ENCODE results near the gene TCF4.
A peak's percentile ranks its signal among the peaks of the same experiment; 100 is the strongest.

The TCF4 gene

DNA sequence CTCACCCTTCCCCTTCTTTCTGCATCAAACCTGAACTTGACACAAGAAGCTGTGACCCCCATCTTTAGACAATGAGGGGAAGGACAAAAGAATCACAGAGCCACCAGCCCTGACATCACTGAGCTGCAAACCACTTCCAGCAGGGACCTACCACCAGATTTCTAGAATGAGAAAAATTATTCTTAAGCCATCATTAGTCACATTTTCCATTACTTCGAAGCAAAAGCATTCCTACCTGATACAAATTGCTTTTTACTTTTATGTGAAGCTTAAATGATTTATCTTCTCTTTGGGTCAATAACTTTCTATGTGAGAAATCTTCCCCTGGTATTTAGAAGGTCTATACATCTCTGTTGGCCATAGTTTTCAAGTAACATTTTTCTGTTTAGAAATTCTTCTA, 134.8 kb downstream of the TCF4 start:
- H3K4me1 ChIP-seq (ENCODE audit: insufficient read depth, low read length): peaks cover 21% of the 10 kb centered on the region
- H3K27ac ChIP-seq (ENCODE audit: low read depth, low read length): no peak overlapping the region
- H3K4me3 ChIP-seq (ENCODE audit: low read length): no peak overlapping the region
- no CpG with 5 or more reads among the region's 1 CpG for WGBS
- no peaks in the 10 kb centered on the region for H3K36me3 ChIP-seq (ENCODE audit: insufficient read depth, low read length)
- no peak overlapping the region for H3K9ac ChIP-seq (ENCODE audit: low read depth, low read length)
- H3K27me3 ChIP-seq (ENCODE audit: insufficient read depth, low read length): no peaks in the 10 kb centered on the region
- H3K9me3 ChIP-seq (ENCODE audit: insufficient read depth, low read depth, low read length): no peaks in the 10 kb centered on the region

DNA sequence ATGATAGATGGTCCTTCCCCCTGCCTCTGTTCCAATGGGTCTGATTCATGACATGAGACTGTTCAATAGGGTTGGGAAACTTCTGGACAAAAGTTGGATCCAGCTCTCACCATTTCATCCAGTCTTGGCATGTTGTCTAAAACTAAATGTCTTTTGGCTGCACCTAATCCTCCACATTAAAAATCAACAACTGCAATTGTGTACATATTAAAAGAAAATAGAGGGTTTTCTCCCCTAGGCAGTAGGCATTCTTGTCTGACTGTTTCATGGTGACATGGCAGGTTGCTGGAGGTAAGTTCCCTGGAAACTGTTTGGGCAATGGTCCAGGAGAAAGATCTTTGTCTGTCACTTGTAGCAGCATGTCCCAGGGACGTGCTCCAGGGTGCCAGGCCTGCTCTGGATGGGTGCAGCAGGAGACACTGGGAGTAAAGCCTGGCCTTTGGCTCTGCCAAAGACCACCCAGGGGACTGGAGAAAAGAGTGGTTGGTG, 135.8 kb downstream of the TCF4 start:
- Histone ChIP-seq H3K9me3 (ENCODE audit: insufficient read depth, low read depth, low read length) (no peaks in the 10 kb centered on the region), H3K4me1 (ENCODE audit: insufficient read depth, low read length) (peaks cover 21% of the 10 kb centered on the region), H3K36me3 (ENCODE audit: insufficient read depth, low read length) (no peaks in the 10 kb centered on the region), H3K27ac (ENCODE audit: low read depth, low read length) (no peak overlapping the region), H3K9ac (ENCODE audit: low read depth, low read length) (no peak overlapping the region), H3K4me3 (ENCODE audit: low read length) (no peak overlapping the region), H3K27me3 (ENCODE audit: insufficient read depth, low read length) (no peaks in the 10 kb centered on the region)
- 93% methylated on average over 1 of the region's 1 CpG for WGBS

DNA sequence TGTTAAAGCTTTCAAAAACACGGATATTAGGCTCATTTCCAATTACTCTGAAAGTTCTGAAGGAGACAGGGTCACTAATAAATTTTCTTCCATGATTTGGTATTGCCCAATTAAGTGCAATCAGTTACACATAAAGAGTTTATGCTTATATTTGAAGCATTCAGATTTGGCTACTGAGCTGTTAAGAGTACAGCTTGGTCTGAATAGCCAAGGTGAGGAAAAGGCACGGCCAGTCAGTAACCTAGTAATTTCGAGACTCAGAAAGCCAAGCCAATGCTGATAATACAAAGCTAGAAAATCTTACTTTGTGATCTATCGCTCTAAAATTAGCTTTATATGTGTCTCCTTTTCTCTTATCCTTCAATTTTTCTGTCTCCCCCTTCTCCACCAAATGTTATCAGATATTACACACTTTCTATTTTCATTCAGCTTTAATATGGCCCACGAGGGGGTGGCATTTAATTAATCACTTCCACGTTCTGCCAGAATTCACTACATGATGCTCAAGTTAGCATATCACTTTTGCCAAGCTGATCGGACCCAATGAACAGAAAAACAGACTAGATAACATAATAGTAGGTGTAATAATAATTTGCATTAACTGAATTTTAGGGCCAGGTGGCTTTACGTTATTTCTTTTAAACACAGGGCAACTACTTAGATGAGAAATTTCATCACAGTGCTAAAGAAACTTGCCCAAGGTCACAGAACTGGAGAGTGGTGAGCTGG, 138.4 kb downstream of the TCF4 start:
- no peak overlapping the region for H3K4me3 ChIP-seq (ENCODE audit: low read length)
- H3K4me1 ChIP-seq (ENCODE audit: insufficient read depth, low read length): peaks cover 5% of the 10 kb centered on the region; the same call in 1 of the 2 replicates
- H3K27me3 ChIP-seq (ENCODE audit: insufficient read depth, low read length): no peaks in the 10 kb centered on the region
- no peaks in the 10 kb centered on the region for H3K36me3 ChIP-seq (ENCODE audit: insufficient read depth, low read length)
- peaks cover 9% of the 10 kb centered on the region; the same call in 1 of the 2 replicates for H3K9me3 ChIP-seq (ENCODE audit: insufficient read depth, low read depth, low read length)
- no peak overlapping the region for H3K9ac ChIP-seq (ENCODE audit: low read depth, low read length)
- no peak overlapping the region for H3K27ac ChIP-seq (ENCODE audit: low read depth, low read length)
- WGBS: 95% methylated on average over 8 of the region's 8 CpGs

DNA sequence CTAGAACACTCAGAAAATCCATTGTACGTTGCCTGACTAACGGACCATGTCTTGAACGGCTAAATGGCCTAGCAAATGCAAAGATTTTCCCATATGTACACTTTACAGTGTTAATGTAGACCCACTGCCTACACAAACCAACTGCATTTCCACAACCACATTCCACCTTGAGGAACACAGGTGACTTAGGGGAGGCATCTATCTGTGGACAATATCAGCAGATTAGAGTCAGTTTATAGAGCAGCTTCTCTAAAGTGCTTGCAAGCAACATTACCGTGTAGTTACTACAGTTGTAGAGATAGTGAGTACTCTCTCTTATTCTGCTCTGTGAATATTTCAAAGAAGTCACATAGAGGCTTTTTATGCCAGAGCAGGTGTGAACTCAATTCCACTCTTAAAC, 139.6 kb downstream of the TCF4 start:
- Histone ChIP-seq H3K36me3 (ENCODE audit: insufficient read depth, low read length) (no peaks in the 10 kb centered on the region), H3K9ac (ENCODE audit: low read depth, low read length) (no peak overlapping the region), H3K4me1 (ENCODE audit: insufficient read depth, low read length) (peaks cover 8% of the 10 kb centered on the region; the same call in 1 of the 2 replicates), H3K9me3 (ENCODE audit: insufficient read depth, low read depth, low read length) (peaks cover 9% of the 10 kb centered on the region; the same call in 1 of the 2 replicates), H3K4me3 (ENCODE audit: low read length) (no peak overlapping the region), H3K27me3 (ENCODE audit: insufficient read depth, low read length) (no peaks in the 10 kb centered on the region), H3K27ac (ENCODE audit: low read depth, low read length) (no peak overlapping the region)
- 94% methylated on average over 4 of the region's 4 CpGs for WGBS

DNA sequence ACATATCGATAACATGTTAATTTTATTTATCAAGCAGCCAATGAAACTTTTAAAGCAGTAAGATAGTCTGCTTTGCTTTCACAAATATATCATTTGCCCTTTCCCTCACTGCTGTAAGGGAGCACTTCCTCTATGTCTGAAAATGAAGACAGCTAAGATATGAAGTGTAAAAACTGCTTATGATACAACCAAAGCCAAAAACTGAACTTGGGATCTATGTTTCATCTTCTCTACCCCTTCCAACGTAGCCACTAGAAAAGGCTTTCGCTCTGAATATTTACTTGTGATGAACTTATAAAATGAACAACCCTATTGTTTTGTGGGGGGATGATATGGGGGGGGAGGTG, 140.3 kb downstream of the TCF4 start:
- no peak overlapping the region for H3K9ac ChIP-seq (ENCODE audit: low read depth, low read length)
- H3K9me3 ChIP-seq (ENCODE audit: insufficient read depth, low read depth, low read length): peaks cover 9% of the 10 kb centered on the region; the same call in 1 of the 2 replicates
- peaks cover 13% of the 10 kb centered on the region; the same call in 1 of the 2 replicates for H3K4me1 ChIP-seq (ENCODE audit: insufficient read depth, low read length)
- no peaks in the 10 kb centered on the region for H3K36me3 ChIP-seq (ENCODE audit: insufficient read depth, low read length)
- H3K27ac ChIP-seq (ENCODE audit: low read depth, low read length): no peak overlapping the region
- H3K4me3 ChIP-seq (ENCODE audit: low read length): no peak overlapping the region
- WGBS: 100% methylated on average over 2 of the region's 3 CpGs
- H3K27me3 ChIP-seq (ENCODE audit: insufficient read depth, low read length): no peaks in the 10 kb centered on the region

DNA sequence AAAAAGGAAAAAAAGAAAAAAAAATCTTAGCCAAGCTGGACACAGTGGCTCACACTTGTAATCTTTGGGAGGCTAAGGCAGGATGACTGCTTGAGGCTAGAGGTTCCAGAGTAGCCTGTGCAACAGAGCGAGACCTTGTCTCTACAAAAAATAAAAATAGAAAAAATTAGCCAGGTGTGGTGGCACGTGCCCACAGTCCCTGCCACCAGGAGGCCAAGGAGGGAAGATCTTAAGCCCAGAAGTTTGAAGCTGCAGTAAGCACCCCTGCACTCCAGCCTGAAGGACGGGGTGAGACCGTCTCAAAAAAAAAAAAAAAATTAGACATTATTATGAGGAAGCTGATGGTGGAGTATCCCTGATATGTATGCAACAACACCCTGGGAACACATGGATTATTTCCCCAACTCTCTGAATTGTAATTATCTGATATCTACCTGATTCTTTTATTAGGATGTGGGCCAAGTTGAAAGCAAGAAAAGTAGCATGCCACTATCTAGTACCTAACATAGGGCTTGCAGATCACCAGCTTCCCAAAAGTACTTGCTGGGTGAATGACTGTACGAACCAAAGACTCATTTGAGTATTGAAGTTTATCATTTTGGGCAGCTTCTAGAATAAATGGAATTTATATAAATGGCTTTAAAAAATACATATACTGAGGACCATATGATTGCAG, 140.9 kb downstream of the TCF4 start:
- Histone ChIP-seq H3K9me3 (ENCODE audit: insufficient read depth, low read depth, low read length) (peaks cover 9% of the 10 kb centered on the region; the same call in 1 of the 2 replicates), H3K4me1 (ENCODE audit: insufficient read depth, low read length) (peaks cover 17% of the 10 kb centered on the region), H3K36me3 (ENCODE audit: insufficient read depth, low read length) (no peaks in the 10 kb centered on the region), H3K4me3 (ENCODE audit: low read length) (no peak overlapping the region), H3K9ac (ENCODE audit: low read depth, low read length) (no peak overlapping the region), H3K27me3 (ENCODE audit: insufficient read depth, low read length) (no peaks in the 10 kb centered on the region), H3K27ac (ENCODE audit: low read depth, low read length) (no peak overlapping the region)
- 92% methylated on average over 5 of the region's 5 CpGs for WGBS

DNA sequence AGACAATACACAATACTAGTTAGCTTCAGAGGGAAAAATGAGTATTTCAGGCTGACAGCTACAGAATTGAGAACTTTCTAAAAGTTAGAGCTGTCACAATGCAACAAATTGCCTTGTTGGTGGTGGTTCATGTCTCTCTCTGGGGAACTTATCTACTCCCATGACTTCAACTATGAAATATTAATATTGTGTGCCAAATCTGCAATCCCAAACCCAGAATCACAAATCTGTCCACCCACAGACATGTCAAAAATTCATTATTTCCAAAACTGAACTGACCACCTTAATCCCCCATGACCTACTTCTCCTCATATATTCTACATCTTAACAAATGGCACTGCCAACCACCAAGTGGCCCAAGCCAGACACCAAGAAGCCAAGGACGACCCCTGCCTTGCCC, 143.5 kb downstream of the TCF4 start:
- H3K4me1 ChIP-seq (ENCODE audit: insufficient read depth, low read length): peaks cover 37% of the 10 kb centered on the region

DNA sequence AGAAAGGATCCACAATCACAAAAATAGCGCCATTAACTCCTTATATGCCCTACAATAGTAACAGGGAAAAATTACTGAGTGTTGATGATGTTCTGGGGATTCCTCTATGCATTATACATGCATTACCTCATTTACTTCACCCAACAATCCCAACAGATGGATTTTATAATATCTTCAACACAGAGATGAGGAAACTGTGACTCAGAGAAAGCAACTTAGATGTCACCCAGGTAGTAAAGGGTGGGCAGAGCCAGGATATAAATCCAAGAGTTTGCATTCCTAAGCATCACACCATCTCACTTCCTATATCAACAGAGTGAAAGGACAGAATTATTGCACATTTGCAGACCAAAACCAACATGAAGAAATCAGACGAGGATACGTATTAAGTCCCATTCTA, 144.2 kb downstream of the TCF4 start:
- Histone ChIP-seq H3K27me3 (ENCODE audit: insufficient read depth, low read length) (no peaks in the 10 kb centered on the region), H3K4me1 (ENCODE audit: insufficient read depth, low read length) (peaks cover 42% of the 10 kb centered on the region)

More for the DNA sequence above, 143.5 kb downstream of the TCF4 start:
- no peaks in the 10 kb centered on the region for H3K27me3 ChIP-seq (ENCODE audit: insufficient read depth, low read length)
- no peaks in the 10 kb centered on the region for H3K36me3 ChIP-seq (ENCODE audit: insufficient read depth, low read length)
- H3K9me3 ChIP-seq (ENCODE audit: insufficient read depth, low read depth, low read length): peaks cover 9% of the 10 kb centered on the region; the same call in 1 of the 2 replicates
- H3K27ac ChIP-seq (ENCODE audit: low read depth, low read length): no peak overlapping the region
- no peak overlapping the region for H3K4me3 ChIP-seq (ENCODE audit: low read length)
- no peak overlapping the region for H3K9ac ChIP-seq (ENCODE audit: low read depth, low read length)
- WGBS: 94% methylated on average over 1 of the region's 1 CpG

DNA sequence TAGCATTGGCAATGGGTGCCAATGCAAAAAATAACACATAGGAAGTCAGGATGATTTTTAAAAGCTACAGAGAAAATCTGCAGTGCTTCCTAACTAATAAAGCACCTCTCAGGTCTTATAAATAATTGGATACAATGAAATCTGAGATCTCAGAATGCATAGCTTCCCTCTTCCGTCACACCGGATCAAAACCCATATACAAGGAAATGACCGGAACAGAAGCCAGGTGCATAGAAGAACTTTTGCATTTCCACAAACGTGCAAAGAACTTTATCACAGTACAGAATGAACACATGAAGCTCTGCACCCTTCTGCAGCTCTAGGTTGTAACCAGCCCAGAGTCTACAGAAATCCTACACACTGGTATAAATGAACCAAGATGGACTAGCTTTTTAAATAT, 145.4 kb downstream of the TCF4 start:
- H3K27me3 ChIP-seq (ENCODE audit: insufficient read depth, low read length): no peaks in the 10 kb centered on the region
- H3K9me3 ChIP-seq (ENCODE audit: insufficient read depth, low read depth, low read length): peaks cover 9% of the 10 kb centered on the region; the same call in 1 of the 2 replicates
- no peak overlapping the region for H3K27ac ChIP-seq (ENCODE audit: low read depth, low read length)
- H3K9ac ChIP-seq (ENCODE audit: low read depth, low read length): no peak overlapping the region
- no peaks in the 10 kb centered on the region for H3K36me3 ChIP-seq (ENCODE audit: insufficient read depth, low read length)
- WGBS: 96% methylated on average over 4 of the region's 4 CpGs
- no peak overlapping the region for H3K4me3 ChIP-seq (ENCODE audit: low read length)
- H3K4me1 ChIP-seq (ENCODE audit: insufficient read depth, low read length): peaks cover 52% of the 10 kb centered on the region

More for the DNA sequence above, 144.2 kb downstream of the TCF4 start:
- Histone ChIP-seq H3K27ac (ENCODE audit: low read depth, low read length) (no peak overlapping the region), H3K9me3 (ENCODE audit: insufficient read depth, low read depth, low read length) (peaks cover 9% of the 10 kb centered on the region; the same call in 1 of the 2 replicates), H3K36me3 (ENCODE audit: insufficient read depth, low read length) (no peaks in the 10 kb centered on the region), H3K4me3 (ENCODE audit: low read length) (no peak overlapping the region), H3K9ac (ENCODE audit: low read depth, low read length) (no peak overlapping the region)
- 90% methylated on average over 2 of the region's 3 CpGs for WGBS

DNA sequence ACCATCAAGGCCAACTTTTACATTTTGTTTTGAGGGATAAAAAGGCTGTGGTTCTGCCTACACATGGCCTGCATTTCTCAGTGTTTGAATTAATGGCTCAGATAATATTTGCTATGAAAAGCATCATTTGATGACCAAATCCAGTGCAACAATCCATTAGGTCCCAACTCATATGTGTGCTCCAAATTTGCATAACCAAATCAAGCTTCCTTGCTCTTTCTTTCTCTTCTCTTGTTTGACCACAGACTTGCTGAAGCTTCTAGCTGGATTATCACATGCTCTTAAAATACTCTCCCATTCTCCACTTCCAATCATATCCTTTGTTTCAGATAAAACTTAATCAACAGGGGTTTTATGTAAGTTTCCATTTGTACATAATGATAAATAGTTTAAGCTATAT, 147.0 kb downstream of the TCF4 start:
- Histone ChIP-seq H3K4me1 (ENCODE audit: insufficient read depth, low read length) (peaks cover 62% of the 10 kb centered on the region), H3K4me3 (ENCODE audit: low read length) (no peak overlapping the region), H3K36me3 (ENCODE audit: insufficient read depth, low read length) (no peaks in the 10 kb centered on the region), H3K27me3 (ENCODE audit: insufficient read depth, low read length) (no peaks in the 10 kb centered on the region), H3K27ac (ENCODE audit: low read depth, low read length) (peak overlapping the region; percentile 30; the same call in 1 of the 2 replicates), H3K9ac (ENCODE audit: low read depth, low read length) (no peak overlapping the region), H3K9me3 (ENCODE audit: insufficient read depth, low read depth, low read length) (peaks cover 4% of the 10 kb centered on the region; the same call in 1 of the 2 replicates)

DNA sequence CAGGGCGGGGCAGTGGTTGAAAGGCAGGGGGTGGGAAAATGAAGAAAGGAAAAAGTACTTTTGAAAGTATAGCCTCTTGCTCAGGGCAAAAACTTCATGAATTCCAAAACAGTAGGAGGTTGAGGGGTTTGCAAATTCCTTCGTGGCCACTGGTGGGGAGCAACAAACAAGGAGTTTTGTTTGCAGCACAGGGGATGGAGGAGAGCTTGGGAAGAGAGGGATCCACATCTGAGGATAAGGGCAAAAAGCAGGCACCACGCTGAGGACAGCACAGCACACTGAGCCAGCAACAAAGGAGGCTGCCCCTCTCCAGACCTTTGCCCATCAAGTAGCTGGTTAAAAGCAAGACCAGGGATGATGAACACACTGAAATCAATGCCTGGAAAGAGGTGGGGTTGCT, 148.9 kb downstream of the TCF4 start:
- H3K27me3 ChIP-seq (ENCODE audit: insufficient read depth, low read length): no peaks in the 10 kb centered on the region
- H3K36me3 ChIP-seq (ENCODE audit: insufficient read depth, low read length): no peaks in the 10 kb centered on the region
- no peaks in the 10 kb centered on the region for H3K9me3 ChIP-seq (ENCODE audit: insufficient read depth, low read depth, low read length)
- 9% methylated on average over 3 of the region's 3 CpGs for WGBS
- H3K27ac ChIP-seq (ENCODE audit: low read depth, low read length): peak overlapping the region; percentile 87
- peak overlapping the region; percentile 27; the same call in 1 of the 2 replicates for H3K9ac ChIP-seq (ENCODE audit: low read depth, low read length)
- H3K4me3 ChIP-seq (ENCODE audit: low read length): no peak overlapping the region
- H3K4me1 ChIP-seq (ENCODE audit: insufficient read depth, low read length): peaks cover 62% of the 10 kb centered on the region

All from HUES64 (cell line).